NCI-H1694 (cell line): ENCODE data around the gene CD79A.

Experiments
- DNase-seq: peaks from one replicate; lab custom pipeline; 2025; lab: John Stamatoyannopoulos, UW

CD79A gene

DNA sequence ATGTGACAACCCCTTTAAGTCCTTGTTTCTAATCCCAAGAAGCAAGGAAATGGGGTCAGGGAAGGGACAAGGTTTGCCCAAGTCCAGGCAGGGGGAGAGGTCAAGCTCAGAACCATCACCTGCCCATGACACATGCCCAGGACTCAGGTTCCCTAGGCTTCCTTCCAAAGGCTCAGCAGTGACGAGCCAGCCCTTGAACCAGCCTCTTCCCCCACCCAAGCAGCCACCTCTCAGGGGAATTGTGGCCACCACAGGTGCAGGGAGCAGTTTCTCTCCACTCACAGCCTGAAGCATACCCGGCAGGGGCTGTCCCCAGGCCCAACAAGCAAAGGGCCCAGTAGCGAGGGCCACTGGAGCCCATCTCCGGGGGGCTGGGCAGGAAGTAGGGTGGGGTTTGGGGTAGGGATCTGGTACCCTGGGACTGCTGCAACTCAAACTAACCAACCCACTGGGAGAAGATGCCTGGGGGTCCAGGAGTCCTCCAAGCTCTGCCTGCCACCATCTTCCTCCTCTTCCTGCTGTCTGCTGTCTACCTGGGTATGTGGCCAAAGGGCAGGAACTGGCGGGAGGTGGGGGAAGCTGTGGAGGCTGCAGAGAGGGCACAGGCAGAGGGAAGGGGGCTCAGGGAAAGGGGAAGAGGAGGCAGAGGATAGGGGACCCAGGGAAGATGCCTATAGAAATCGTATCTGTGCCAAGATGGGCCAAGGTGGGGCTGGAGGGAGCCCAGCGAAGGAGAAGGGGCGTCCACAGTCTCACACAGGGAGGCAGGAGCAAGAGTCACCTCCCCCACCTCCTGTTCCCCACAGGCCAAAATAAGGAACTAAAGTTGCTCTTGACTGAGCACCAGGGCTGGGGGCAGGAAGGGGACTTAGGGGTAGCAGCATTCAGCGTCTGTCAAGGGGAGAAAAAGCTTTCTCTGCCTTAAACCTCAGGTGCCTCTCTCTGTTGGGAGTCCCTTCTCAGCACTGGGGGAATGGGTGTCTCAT lies at the start of gene CD79A:
CD79A (plus strand) TSS at position 433 of the 986 bp plus-strand sequence; CDS start at position 459, 26 bp downstream.
- DNase-seq = no peak

DNA sequence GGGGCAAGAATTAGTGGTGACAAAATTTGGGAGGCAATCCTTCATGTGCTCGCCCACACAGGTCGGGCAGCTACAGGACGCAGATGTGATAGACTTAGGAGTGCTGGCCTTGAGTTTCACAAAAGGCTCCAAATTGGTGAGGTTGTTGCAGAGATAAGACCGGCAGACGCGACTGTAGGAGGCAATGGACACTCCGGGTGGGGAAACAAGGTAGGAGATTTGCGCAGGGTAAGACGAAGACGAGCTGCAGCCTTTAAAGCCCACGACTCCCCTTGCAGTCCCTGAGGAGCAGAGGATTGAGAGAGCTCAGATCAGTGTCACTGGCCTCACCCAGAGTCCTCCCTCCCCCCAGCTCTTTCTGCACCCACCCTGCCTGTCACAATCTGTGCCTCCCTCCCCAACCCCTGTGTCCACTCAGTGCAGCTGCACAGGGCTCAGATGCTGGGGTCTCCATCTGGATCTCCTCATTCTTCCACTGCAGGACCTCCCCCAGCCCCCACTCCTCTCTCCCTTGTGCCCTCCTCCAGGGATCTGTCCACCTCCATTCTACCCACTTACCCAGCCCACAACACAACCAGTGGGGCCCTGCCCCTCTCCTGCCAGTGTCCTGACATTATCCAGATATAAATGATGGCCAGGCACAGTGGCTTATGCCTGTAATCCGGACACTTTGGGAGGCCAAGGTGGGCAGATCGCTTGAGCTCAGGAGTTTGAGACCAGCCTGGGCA lies 38.9 kb upstream of the CD79A start:
- no peak for DNase-seq

DNA sequence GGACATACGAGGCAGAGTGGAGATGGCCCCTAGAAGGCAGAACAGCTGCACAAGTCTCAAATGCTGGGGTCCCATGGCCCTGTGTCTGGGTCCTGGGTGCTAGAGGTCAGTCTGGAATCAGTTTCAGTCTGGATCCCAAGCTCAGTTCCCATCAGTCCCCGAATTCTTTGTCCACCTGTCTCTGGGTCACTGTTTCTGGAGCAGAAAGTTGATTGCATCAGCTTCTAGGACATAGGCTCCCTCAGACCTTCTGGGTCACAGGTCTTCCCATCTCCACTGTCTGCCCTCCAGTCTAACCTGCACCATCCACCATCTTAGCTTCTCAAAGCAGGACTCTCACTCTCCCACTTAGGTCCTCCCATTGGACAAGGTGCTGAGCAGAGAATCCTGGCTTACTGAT lies 37.9 kb upstream of the CD79A start:
- DNase-seq = no peak

DNA sequence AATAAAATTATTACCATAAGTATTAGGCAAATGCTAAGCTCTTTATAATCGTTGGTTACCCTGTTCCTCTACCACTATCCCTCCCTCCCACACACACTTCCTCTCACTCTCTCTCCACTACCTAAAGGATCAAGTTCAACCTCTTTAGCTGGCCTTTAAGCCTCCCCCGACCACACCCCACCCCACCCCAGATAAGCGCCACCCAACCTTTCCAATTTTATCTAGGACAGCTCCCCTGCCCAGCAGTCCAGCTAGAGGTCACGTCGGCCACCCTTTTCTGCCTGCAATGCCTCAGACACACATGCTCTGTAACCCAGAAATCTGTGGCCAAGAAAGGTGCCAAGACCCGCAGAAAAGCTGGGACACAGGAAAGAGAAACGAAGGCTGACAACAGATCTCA lies 33.7 kb upstream of the CD79A start:
- no peak for DNase-seq

DNA sequence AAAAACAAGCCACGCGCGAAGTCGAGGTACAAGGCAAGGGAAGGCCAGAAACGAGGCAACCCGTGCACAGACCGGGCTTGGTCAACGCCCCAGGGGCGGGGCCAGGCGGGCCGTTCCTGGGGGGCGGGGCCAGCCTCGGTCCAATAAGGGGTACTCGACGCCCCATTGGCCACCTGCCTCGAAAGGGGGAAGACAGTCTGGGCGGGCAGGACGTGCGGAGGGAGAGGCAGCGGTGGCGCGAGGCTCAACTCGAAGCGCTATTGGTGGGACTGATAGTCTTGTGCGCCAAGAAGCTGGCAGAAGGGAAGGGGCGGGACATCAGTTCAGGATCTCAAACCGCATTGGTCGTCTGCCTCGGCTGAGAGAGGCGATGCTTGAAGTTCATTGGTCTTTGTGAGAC lies 32.5 kb upstream of the CD79A start, which contains the start of gene LYPD4:
LYPD4 (minus strand) TSS at position 83 of the 400 bp plus-strand sequence. CDS start 5,398 bp downstream, outside the sequence.
- no peak for DNase-seq

DNA sequence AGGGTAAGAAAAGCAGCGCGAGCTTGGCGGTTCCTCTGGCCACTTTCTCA lies 32.3 kb upstream of the CD79A start, which contains the start of gene DMRTC2:
DMRTC2 (plus strand) TSS at position 42 of the 50 bp plus-strand sequence. CDS start 2,387 bp downstream, outside the sequence.
- DNase-seq = no peak

DNA sequence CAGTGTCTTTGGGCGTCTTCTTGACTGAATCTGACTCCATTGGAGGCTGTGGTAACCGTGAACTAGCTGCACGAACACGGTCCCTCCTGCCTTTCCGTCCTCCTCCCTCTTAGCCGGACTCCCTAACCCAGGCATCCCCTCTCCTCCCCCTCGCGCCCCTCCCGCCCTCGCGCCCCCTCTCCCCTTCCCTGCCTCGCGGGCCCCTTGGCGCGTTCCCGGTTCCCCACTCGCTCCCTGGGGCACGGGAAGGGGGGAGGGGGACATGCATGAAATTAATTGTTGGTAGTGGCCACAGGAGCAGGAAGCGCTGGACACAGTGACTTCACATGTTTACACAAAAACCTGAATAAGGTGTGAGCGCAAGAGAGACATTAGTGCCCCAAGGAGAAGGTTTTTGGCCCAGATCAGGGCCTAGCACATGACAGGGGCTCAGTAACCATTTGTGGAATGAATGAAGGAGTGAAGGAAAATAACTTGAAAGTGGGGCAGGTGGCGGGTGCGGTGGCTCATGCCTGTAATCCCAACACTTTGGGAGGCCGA lies 32.0 kb upstream of the CD79A start:
- DNase-seq = no peak

DNA sequence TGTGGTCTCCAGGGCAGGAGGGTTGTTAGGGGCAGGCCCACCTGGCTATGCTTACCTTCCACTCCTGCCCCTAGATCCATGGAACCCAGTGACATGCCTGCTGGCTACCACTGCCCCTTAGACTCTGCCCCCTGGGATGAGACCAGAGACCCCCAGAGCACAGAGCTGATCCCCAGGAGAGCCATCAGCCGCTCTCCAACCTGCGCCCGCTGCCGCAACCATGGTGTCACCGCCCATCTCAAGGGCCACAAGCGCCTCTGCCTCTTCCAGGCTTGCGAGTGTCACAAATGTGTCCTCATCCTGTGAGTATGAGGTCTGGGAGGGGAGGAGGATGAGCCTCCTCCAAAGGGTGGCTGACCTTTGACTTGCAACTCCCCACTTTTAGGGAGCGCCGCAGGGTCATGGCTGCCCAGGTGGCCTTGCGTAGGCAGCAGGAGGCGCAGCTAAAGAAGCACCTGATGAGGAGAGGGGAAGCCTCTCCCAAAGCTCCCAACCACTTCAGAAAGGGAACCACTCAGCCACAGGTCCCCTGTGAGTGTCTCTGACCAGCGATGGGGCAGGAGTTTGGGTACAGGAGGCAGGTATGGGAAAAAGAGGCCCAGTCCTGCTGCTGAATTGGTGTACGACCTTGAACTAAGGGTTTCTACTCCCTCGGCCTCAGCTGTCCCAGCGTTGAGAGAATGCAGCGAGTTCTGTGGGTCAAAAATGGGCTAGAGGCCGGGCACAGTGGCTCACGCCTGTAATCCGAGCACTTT lies 29.6 kb upstream of the CD79A start:
- DNase-seq = no peak

DNA sequence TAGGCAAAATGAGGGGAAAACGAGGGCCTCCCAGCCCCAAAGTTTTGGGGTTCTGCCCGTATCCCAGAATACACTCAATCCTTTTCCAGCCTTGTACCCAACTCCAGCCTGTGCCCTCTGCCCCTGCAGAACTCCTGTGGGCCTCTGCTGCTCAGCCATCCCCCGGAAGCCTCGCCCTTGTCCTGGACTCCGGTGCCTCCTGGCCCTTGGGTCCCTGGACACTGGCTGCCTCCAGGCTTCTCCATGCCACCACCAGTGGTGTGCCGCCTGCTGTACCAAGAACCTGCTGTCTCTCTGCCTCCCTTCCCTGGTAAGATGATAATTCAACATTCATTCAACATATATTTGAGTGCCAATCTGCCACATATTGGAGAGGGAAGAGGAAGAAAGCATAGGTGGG lies 28.4 kb upstream of the CD79A start:
- no peak for DNase-seq

DNA sequence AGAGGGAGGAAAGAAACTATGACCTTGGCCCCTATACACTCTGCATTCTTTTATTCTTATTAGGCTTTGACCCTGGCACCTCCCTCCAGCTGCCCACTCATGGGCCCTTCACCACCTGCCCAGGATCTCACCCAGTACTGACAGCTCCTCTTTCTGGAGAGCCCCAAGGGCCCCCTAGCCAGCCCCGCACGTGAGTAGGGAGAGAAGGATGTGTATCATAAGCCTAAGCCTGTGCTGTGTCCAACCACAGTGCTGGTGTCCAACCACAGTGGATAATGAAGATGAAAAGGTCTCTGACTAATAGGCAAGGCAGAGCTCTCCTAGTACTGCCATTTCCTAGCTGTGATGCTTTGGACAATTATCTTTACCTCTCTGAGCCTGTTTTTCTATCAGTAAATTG lies 28.0 kb upstream of the CD79A start:
- no peak for DNase-seq

DNA sequence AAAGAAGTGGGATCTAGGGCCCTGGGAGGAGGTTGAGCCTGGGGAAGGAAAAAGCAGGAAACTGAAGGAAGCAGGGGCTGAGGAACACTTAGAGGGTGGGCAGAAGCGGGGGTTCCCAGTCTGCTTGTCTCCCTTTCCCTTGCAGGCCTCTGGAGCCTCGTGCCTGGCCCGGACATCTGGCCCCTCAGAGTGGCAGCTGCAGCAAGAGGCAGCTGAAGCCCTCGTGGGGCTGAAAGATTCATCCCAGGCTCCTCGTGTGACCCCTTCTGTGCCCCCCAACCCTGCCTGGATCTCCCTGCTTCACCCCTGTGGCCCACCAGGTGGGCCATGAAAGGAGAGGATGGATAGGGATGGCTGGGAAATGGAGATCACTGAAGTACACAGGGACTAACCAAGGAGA lies 26.7 kb upstream of the CD79A start:
- no peak for DNase-seq

DNA sequence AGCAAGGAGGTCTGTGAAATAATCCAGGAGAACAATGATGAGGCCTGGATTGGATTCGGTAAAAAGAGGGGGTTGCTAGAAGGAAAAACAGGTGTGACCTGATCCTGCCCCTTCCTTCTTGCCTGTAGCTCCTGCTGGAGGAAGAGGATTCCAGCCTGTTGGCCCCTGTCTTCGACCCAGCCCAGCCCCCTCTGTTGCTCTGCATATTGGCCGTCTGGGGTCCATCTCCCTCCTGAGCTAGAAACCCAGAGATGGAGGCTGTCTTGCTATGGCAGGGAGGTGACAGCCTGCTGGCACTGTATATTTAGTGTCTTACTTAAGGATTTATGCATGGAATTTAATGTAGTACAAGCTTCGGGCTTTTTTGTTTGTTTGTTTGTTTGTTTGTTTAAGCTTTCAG lies 25.6 kb upstream of the CD79A start:
- DNase-seq = no peak

DNA sequence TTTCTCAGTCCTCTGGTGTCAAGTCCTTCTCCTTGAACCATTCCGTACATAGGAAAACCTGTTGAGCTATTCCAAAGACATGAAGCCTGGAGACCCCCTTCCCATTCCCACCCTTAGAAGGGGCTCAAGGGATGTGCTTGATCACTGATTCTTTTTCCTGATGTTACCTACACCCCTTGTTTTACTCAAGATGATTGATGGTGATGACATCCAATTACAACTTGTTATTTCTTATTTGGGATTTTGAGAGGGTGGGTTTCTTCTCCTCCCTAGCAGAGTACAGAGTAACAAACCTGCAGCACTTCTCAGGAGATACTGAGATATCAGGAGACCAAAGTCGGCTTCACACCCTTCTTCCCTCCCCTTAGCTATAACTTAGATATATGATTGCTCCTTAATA lies 23.7 kb upstream of the CD79A start:
- DNase-seq = no peak

DNA sequence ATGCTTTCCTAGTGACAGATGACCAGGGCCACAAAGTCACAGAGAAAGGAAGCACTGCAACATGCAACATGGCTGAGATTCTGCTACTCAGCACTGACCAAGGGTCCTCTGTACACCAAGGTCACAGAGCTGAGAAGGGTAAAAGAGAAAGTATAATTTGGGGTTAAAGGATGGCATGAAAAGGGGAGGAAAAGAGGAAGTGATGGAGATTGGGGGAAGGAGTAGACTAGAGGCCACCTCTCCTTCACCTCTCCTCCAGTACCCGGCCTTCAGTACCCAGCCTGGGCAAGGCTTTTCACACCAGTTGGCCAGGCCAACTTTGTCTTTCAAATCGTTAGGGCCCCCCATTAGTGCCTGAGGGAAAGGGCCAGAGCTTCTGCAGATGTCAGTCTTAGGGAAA lies 23.3 kb upstream of the CD79A start:
- DNase-seq = no peak

DNA sequence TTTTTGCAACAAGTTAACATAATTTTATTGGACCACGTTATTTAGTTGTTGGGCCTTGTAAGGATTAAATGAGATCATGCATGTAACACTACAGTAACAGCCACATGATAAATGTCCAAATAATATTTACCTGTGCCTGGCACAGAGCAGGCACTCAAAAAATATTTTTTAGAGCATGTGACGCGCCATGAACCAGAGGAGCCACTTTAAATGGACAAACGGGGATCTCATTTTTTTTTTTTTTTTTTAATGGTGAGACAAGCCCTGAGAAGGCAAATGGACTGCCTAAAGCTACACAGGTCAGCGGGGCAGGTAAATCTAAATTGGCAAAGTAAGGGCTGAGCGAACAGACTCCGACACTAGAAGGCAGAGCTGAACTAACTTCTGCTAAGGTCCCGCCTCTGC lies 17.9 kb upstream of the CD79A start:
- DNase-seq = no peak

DNA sequence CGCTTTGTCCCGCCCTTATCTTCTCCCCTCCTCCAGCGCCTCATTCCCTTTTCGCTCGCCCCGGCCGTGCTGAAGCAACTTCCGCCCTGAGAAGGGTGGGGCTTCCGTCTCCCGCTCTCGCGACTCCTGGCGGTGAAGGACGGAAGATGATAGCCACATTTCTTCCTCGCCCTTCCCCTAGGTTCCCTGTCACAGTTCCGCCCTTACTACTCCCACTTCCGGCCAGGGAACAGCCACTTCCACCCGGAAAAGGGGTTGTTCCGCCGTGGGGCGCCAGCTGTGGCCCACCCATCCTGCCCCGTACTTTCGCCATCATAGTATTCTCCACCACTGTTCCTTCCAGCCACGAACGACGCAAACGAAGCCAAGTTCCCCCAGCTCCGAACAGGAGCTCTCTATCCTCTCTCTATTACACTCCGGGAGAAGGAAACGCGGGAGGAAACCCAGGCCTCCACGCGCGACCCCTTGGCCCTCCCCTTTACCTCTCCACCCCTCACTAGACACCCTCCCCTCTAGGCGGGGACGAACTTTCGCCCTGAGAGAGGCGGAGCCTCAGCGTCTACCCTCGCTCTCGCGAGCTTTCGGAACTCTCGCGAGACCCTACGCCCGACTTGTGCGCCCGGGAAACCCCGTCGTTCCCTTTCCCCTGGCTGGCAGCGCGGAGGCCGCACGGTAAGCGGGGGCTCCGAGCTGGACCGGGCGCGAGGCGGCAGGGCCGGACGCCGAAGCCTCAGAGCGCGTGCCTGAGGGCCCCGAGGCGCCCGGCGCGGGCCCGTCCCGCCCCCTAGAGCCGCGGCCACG lies 17.3 kb upstream of the CD79A start, which contains the start of gene RPS19:
RPS19 (plus strand) TSS at position 638 of the 801 bp plus-strand sequence. CDS start 520 bp downstream, outside the sequence.
- peak; percentile 99 for DNase-seq

DNA sequence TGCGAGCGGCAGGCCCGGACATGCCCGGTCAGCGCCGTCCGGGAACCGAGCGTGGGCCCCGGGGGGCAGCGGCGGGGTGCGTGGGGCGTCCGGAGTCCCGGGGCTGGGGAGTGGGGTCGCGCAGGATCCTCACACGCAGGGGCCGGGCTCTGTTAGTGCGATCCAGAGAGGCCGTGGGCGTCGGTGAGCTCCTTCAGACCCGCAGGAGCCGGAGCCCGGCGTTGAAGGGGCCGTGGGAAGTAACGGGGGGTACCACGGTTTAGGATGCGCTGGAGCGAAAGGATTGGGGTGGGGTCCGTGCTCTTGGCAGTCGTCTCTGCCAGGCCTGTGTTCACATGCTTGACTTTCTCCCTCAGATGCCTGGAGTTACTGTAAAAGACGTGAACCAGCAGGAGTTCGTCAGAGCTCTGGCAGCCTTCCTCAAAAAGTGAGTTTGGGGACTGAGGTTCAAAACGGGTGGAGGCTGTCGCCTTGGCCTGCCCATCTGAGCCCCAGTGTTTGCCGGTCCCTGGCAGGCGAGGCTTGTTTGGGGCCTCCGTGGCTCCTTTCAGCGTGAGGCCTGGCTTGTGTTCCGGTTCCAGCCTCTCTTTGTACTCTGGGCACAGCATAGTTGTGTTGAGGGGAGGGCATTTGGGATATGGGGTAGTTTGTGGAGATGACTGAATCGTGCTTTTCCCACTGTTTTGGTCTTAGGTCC lies 16.5 kb upstream of the CD79A start:
- no peak for DNase-seq

DNA sequence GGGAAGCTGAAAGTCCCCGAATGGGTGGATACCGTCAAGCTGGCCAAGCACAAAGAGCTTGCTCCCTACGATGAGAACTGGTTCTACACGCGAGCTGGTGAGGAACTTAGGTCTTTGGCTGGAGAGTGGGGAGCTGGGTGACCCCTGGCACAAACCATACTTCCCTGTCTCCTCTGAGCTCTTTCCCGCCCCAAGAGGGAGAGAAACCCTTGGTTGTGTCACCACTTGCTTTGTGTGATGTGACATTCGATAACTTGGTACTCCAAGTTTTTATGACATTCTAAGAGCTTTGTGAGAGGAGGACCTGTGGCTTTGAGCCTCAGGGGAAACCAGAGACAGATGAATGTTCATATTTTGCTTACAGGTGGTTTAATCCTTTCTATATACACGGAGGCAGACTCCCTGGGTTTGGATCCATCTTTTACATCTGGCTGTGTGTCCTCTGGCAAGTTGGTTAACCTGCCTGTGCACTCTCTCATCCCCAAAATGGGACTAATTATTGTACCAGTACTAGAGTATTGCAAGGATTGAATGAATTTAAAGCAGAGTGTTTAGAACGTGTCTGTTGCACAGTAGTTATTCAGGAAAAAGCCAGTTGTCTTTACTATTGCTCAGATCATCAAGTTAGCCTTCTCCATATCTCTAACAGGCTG lies 15.8 kb upstream of the CD79A start:
- no peak for DNase-seq

DNA sequence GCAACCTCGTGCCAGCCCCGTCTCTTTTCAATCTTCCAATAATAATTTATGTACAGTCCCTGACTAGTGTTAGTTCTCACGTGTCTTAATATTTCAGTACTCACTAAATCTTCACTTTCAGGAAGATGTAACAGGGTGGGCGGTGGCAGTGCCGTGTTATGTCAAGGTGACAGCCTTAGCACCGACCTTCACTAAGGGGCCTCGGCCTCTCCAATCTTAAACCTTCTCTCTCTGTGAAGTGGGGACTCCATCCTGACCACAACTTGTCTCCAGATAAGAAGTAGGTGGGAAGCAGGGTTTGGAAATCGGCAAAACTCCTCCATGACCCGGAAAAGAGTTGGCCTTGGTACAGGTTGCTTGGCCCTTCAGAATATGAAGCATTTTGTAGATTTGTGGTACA lies 15.2 kb upstream of the CD79A start:
- no peak for DNase-seq

DNA sequence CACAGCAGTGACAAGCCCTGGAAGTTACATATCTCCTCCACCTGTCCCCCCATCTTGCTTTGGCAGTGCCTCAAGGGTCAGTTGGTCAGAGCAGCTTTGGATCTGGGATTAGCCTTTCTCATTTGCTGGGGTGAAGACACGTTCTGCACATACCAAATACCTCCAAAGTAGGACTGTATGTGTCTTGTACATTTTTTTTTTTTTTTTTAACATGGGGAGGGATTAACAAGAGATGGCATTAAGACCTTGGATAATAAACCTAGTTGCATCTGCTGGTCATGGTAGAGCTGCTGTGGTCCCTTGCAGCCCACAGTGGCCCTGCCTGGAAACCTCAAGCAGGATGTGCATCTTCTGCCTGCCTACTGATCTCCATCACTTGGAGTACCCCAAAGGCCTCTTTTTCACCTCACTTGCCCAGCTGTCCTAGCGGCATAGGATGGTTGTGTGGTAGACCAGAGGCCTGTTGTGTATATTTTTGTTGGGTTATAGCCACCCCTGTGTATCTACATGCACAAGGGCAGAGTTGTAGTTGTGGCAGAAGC lies 14.6 kb upstream of the CD79A start:
- DNase-seq = no peak
